Renal cortical epithelial cell (primary cell): Measurements from ENCODE around the gene SOCS3. TPM values are rescaled to one million over a fixed set of nuclear protein-coding genes. Genes with fewer than 3 reads are reported as not detected.

Source experiments
- DNase-seq: peaks from one replicate; pipeline ENCODE4 v3.0.0-alpha.2; 2011; ENCODE audit warnings: low read depth
- total RNA-seq: library from RNA; depleted of rRNA; stranded (reverse); fragments of >200 nt; gene quantifications from 2 replicates; pipeline ENCODE4 v1.2.3, GENCODE V29; 2014

The SOCS3 gene
- total RNA-seq, 1 donor from 2014 or later = 94.7 TPM

DNA sequence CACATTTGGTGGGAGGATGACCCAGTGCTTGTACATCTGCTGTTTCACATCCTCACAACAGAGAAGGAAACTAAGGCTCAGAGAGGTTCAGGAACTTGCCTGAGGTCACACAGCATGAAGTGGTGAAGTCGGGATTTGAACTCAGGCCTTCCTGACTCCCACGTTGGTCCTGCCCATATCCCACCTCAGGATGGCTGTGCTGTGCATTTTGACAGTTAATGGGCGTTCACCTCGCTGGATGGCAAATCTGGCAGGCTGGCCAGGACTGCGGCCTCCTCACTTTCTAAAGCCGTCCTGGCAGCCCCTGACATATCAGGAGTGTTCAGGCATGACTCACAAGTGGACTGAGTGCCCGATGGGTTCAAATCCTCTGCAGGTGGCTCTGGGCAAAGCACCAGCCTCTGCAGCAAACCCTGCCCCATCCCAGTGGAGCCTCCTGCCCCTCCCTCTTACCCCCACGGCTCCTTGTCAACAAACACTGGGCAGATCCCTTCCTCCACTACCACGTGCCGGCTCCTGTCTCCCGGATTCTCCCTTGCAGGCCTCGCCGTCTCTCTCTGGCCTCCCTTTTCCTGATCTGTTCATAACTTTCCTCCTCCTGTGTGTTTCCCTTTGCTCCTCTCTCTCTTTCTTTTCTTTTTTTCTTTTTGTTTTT is 29.2 kb downstream of the SOCS3 start:
- peak; percentile 71 for DNase-seq

DNA sequence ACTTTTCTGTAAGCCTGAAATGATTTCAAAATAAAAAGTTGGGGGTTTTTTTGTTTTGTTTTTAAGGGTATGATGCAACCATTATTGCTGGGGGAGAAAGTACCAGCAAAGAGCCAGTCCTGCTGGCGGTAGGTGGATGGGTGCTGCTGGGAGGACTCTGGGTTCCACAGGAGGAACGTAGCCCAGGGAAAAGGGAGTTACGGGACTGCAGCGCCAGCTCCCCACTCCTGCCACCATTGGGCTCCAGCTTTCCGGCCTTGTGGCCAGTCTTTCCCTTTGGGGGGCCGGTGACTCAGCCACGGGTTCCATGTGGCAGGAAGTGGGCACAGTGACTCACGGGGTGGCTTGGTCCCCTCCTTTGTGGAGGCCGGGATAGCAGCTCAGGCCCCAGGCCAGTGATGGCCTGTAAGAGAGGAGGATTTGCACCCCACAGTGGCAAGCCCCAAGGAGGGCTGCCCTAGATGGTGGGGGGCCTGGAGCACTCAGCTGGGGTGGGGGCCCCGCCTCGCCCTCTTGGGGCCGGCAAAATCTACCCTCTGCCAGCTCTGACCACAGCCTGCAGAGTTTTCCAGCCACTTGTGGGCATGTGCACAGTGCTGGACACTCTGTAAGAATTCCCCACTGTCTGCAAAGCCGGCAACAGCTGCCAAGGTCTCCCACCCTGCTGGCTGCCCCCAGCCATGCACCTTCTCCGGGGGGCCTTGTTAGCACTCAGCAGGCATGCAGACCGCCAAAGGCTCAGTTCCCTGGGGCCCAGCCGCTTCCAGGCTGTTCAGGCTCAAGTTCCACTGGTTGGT is 30.4 kb downstream of the SOCS3 start:
- peak; percentile 59 for DNase-seq

DNA sequence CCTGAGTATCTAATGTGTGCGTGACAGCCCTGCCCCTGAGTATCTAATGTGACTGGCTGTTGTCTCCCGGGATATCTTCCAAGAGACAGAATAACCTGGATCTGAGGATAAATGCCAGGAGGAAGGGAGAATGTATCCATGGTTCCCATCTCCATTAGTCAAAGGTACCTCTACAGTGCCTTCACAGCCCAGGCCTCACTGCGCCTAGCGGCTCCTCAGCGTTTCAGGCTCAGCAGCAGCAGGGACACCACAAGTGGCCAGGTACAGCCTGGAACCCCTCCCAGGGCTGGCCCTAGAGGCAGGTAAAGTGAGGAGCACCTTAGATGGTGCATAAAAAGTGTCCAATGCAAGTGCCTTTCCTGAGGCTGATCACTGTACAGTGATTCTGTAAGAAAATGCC is 32.0 kb downstream of the SOCS3 start:
- no peak for DNase-seq

DNA sequence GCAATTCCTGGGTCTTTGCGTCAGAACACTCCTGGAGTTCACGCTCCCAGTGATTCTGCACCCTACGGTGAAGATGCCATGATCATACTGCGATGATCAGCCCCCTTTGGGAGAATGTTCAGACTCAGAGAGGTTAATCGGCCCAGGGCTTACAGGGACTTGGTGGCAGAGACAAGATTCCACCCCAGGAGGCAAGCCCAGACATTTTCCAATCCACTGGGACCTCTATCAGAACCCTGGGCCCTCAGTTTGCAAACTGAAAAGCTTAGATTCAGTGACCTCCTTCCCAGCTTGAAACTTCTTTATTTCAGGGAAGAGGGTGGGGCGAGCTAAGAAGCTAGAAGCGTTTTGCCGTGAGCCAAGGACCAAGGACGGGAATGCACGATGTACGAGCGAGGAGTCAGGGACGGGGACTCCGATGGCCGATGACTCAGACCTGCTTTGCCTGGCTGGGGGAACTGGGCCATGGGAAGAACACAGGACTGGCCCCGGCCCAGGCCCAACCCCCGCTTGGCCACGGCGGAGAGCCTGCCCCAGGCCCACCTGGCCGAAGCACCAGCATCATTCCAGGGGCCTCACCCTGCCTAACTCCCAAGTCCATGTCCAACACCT is 34.7 kb downstream of the SOCS3 start:
- no peak for DNase-seq

- peak; percentile 56 for DNase-seq
Measured at GRCh38 chr17:78324391-78325075, 35.3 kb downstream of the SOCS3 start.

- no peak for DNase-seq
Measured at GRCh38 chr17:78323826-78324390, 36.0 kb downstream of the SOCS3 start.

GRCh38 chr17:78322858-78323455 is 36.9 kb downstream of the SOCS3 start:
- no peak for DNase-seq

- no peak for DNase-seq
Measured at GRCh38 chr17:78322327-78322857, 37.5 kb downstream of the SOCS3 start.

DNA sequence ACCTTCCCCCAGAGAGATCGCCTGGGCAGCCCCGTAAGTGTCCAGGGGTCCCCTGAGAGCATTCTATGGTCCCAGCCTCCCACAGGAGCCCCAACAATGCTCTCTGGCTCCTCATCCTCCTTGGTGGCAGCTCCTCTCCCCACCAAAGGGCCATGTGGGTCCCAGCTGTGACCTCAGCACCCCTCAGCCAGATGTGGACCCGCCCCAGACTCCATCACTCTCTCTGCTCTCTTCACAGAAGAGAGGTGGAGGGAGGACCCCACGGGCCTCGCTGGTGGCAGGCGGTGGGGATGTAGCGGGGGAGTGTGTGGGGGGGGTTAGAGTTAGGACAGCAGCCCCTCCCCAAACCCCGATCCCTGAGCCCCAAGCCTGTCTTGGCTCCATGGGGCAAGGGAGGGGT is 41.0 kb downstream of the SOCS3 start:
- no peak for DNase-seq

DNA sequence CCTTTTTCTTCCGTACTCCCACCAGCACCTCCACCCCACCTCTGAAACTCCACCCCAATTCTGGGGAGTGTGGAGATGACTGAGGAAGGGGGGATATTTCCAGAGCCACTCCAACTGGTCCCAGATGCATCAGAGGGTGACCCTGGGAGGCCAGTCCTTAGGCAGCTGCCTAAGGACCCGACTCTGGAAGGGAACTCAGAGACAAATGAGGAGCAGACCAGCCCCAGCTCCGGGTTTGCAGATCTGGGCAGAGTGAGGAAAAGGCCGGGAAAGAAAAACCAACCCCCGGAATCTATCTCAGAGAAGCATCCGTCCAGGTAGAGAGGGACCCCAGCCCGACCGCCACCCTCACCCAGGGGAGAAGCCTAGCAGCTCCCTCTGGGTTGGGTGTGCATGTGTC is 41.5 kb downstream of the SOCS3 start:
- no peak for DNase-seq

- no peak for DNase-seq
Measured at GRCh38 chr17:78317794-78318400, 42.0 kb downstream of the SOCS3 start.

GRCh38 chr17:78316867-78317789 is 42.7 kb downstream of the SOCS3 start:
- DNase-seq = peak; percentile 92

- DNase-seq = no peak
Measured at GRCh38 chr17:78316115-78316866, 43.6 kb downstream of the SOCS3 start.

GRCh38 chr17:78315355-78316114 is 44.3 kb downstream of the SOCS3 start:
- peak; percentile 94 for DNase-seq

- DNase-seq = no peak
Measured at GRCh38 chr17:78314683-78315354, 45.1 kb downstream of the SOCS3 start.

- DNase-seq = peak; percentile 71
Measured at GRCh38 chr17:78313735-78314648, 45.9 kb downstream of the SOCS3 start.
